ENCODE measurements around the gene CFAP69.

DNA sequence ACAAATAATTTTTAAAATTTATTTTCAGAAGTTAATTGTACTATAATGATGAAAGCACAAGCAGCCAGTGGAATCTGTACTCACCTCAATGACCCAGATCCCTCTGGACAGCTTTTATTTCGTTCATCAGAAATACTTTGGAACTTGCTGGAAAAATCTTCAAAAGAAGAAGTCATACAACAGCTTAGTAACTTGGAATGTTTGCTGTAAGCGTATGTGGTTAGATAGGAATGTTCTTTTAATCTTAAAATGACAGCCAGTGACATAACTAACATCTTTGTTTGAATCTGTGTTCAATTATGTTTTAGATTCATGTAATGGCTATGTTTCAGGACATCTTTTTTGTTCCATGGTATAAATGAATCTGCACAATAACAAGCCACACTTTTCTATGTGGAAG is 26.8 kb downstream of the CFAP69 start:
- TF ChIP-seq SIN3A (IDR thresholded peaks at IDR 0.05; ENCODE audit: borderline replicate concordance, insufficient read depth, low read length) (no peak), TAF1 (IDR thresholded peaks at IDR 0.05; ENCODE audit: borderline replicate concordance, insufficient read depth, low read length) (no peak)
